Smooth muscle cell (in vitro differentiated cells): ENCODE data around the gene SLC13A2. TPM values are rescaled to one million over a fixed set of nuclear protein-coding genes. Genes with fewer than 3 reads are reported as not detected.
"Not testable (repeated sequence)": the region's sequence is repeated elsewhere in the genome, so short reads cannot be mapped to it uniquely, and the experiment has no call there.

Source experiments
- DNase-seq: peaks from one replicate; lab custom pipeline; 2025; ENCODE audit not compliant: unreplicated experiment; lab: John Stamatoyannopoulos, UW
- H2AFZ ChIP-seq: fragments of 200-600 bp; sonication (generic); 2 replicates; pipeline ENCODE4 v1.6.0; 2016; ENCODE audit warnings: antibody characterized with exemption, low read depth, mild to moderate bottlenecking
- H3F3A ChIP-seq: fragments of 200-600 bp; sonication (generic); 2 replicates; pipeline ENCODE4 v1.6.0; 2017; ENCODE audit warnings: antibody characterized with exemption, low read depth
- H3K27ac ChIP-seq: fragments of 200-600 bp; sonication (generic); 2 replicates; pipeline ENCODE4 v1.5.1; 2016; ENCODE audit warnings: low read depth, mild to moderate bottlenecking
- H3K27me3 ChIP-seq: fragments of 200-600 bp; sonication (generic); 2 replicates; pipeline ENCODE4 v1.6.1; 2016; ENCODE audit warnings: low read depth, mild to moderate bottlenecking
- H3K36me3 ChIP-seq: fragments of 200-600 bp; sonication (generic); 2 replicates; pipeline ENCODE4 v1.5.1; 2016; ENCODE audit warnings: low read depth
- H3K4me1 ChIP-seq: fragments of 200-600 bp; sonication (generic); 2 replicates; pipeline ENCODE4 v1.5.1; 2016; ENCODE audit warnings: low read depth
- H3K4me2 ChIP-seq: fragments of 200-600 bp; sonication (generic); 2 replicates; pipeline ENCODE4 v1.6.0; 2016; ENCODE audit warnings: mild to moderate bottlenecking
- H3K4me3 ChIP-seq: fragments of 200-600 bp; sonication (generic); 2 replicates; pipeline ENCODE4 v1.5.1; 2016; ENCODE audit warnings: mild to moderate bottlenecking
- H3K79me2 ChIP-seq: fragments of 200-600 bp; sonication (generic); 2 replicates; pipeline ENCODE4 v1.6.0; 2016; ENCODE audit warnings: low read depth, mild to moderate bottlenecking
- H3K9ac ChIP-seq: fragments of 200-600 bp; sonication (generic); 2 replicates; pipeline ENCODE4 v1.6.0; 2016; ENCODE audit warnings: low read depth
- H3K9me3 ChIP-seq: fragments of 200-600 bp; sonication (generic); replicated peaks from 2 replicates; pipeline ENCODE4 v1.5.1; 2016; ENCODE audit warnings: low read depth
- H4K20me1 ChIP-seq: fragments of 200-600 bp; sonication (generic); 2 replicates; pipeline ENCODE4 v1.6.0; 2016; ENCODE audit warnings: low read depth
- CTCF ChIP-seq: fragments of 200-600 bp; sonication (generic); IDR thresholded peaks from 2 replicates; pipeline ENCODE4 v1.5.1; 2017; ENCODE audit warnings: borderline replicate concordance, mild to moderate bottlenecking, antibody characterized with exemption; ENCODE audit not compliant: insufficient read depth, poor library complexity, severe bottlenecking
- WGBS: methylation state at CpG from one replicate; pipeline ENCODE4 v1.1.7; 2016; ENCODE audit warnings: low lambda C conversion rate; 5-methylcytosine and 5-hydroxymethylcytosine counted together
- polyA plus RNA-seq: library from polyadenylated mRNA; unstranded; fragments of >200 nt; fragmentation: Nextera tagmentation; extraction: Ambion mirVana; gene quantifications from 2 replicates; pipeline ENCODE4 v1.2.1, GENCODE V29; 2016
- total RNA-seq: library from RNA; depleted of rRNA; stranded (reverse); fragments of >200 nt; gene quantifications from 2 replicates; pipeline ENCODE4 v1.2.3, GENCODE V29; 2014

The SLC13A2 gene
- total and polyA plus RNA-seq, 2 experiments from 2014 or later: not detected

DNA sequence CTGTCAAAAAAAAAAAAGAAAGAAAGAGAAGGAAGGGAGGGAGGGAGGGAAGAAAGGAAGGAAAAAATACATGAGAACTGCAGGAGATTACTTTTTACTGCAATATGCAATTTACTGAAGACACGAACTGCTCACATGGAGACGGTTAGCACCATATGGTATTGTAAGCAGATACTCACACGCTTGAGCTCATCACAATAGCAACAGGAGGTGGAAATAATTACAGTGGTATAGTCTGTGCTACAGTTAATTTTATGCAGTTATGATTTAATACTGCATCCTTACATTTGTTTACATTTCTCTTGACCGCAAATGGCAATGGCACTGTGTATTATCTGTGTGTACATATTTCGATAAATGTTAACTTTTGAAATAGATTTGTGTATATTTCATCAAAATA lies 46.1 kb upstream of the SLC13A2 start:
- no peaks in the 10 kb centered on the region for H3K79me2 ChIP-seq
- no peaks in the 10 kb centered on the region for H3K36me3 ChIP-seq
- H3K4me1 ChIP-seq: no peaks in the 10 kb centered on the region
- H3K4me3 ChIP-seq: no peak overlapping the region
- 94% methylated on average over 5 of the region's 5 CpGs for WGBS
- no peaks in the 10 kb centered on the region for H4K20me1 ChIP-seq
- no peak overlapping the region for H3K27ac ChIP-seq
- H3K4me2 ChIP-seq: no peak overlapping the region
- no peak overlapping the region for H3K9ac ChIP-seq
- DNase-seq: no peak
- peaks cover 17% of the 10 kb centered on the region for H3K27me3 ChIP-seq
- TF ChIP-seq CTCF: no peak
- H2AFZ ChIP-seq: no peak overlapping the region
- H3F3A ChIP-seq: no peaks in the 10 kb centered on the region
- H3K9me3 ChIP-seq: no peaks in the 10 kb centered on the region

- not testable (repeated sequence) for DNase-seq, H3K4me1 ChIP-seq, H3K36me3 ChIP-seq, H3K9me3 ChIP-seq, H4K20me1 ChIP-seq, H3K4me2 ChIP-seq, H3F3A ChIP-seq, H3K4me3 ChIP-seq, H3K9ac ChIP-seq, H3K27ac ChIP-seq, H2AFZ ChIP-seq, H3K79me2 ChIP-seq
- 98% methylated on average over 4 of the region's 4 CpGs for WGBS
- peaks cover 17% of the 10 kb centered on the region for H3K27me3 ChIP-seq
Observed at GRCh38 chr17:28427982-28428381, 45.5 kb upstream of the SLC13A2 start.

DNA sequence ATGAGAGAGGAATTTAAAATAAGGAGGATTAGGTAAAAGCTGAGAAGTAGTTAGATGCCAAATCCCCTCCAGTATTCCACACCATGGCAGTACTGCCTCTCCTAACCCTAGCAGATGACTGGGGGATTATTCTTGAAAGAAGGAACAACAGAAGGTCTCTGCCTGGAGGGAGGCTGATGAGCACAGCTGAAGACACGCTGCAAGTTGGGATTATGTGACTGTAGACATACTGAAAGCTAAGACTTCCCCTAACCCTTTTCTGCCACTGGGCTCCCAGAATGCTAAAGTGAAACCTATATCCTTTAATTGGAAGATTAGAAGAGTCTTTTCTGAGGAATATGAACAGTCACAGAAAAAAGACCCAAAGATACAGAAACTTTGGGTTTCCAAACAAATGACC lies 39.7 kb upstream of the SLC13A2 start:
- no peaks in the 10 kb centered on the region for H4K20me1 ChIP-seq
- no peak overlapping the region for H2AFZ ChIP-seq
- H3K79me2 ChIP-seq: no peaks in the 10 kb centered on the region
- H3K4me3 ChIP-seq: no peak overlapping the region
- H3K36me3 ChIP-seq: no peaks in the 10 kb centered on the region
- no peaks in the 10 kb centered on the region for H3K4me1 ChIP-seq
- DNase-seq: no peak
- no peaks in the 10 kb centered on the region for H3K9me3 ChIP-seq
- TF ChIP-seq CTCF: no peak
- no peaks in the 10 kb centered on the region for H3F3A ChIP-seq
- 72% methylated on average over 1 of the region's 1 CpG for WGBS
- no peak overlapping the region for H3K4me2 ChIP-seq
- H3K9ac ChIP-seq: no peak overlapping the region
- H3K27ac ChIP-seq: no peak overlapping the region
- peaks cover 23% of the 10 kb centered on the region for H3K27me3 ChIP-seq

DNA sequence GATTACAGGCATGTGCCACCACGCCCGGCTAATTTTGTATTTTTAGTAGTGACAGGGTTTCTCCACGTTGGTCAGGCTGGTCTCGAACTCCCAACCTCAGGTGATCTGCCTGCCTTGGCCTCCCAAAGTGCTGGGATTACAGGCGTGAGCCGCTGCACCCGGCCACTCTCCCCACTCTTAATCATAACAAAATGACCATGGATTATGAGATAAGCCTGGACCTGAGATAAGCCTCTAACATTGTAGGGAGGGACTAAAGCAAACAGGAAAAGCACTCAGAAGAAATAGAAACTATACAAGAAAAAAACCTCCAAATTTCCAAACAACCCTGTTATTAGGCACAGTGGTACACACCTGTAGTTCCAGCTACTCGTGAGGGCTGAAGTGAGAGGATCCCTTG lies 39.1 kb upstream of the SLC13A2 start:
- not testable (repeated sequence) for H2AFZ ChIP-seq, H4K20me1 ChIP-seq, H3K27ac ChIP-seq, H3K36me3 ChIP-seq, H3K4me1 ChIP-seq, DNase-seq, H3K4me3 ChIP-seq, H3K9me3 ChIP-seq, H3F3A ChIP-seq, H3K9ac ChIP-seq, H3K79me2 ChIP-seq, H3K4me2 ChIP-seq
- H3K27me3 ChIP-seq: peaks cover 23% of the 10 kb centered on the region
- WGBS: 80% methylated on average over 8 of the region's 8 CpGs
